NCI-H345 (cell line): ENCODE data around the gene RPL4.

Experiments used
- DNase-seq: peaks from one replicate; lab custom pipeline; 2025; lab: John Stamatoyannopoulos, UW

RPL4 gene

GRCh38 chr15:66454143-66454542, 50.5 kb downstream of the RPL4 start:
- DNase-seq, result no peak

- DNase-seq, result no peak
These were observed 51.6 kb downstream of the RPL4 start for GRCh38 chr15:66452971-66453580.

GRCh38 chr15:66452420-66452819, 52.2 kb downstream of the RPL4 start:
- DNase-seq, result no peak
